ENCODE measurements around the gene PRICKLE4. TPM values are rescaled to one million over a fixed set of nuclear protein-coding genes. Genes with fewer than 3 reads are reported as not detected.

The PRICKLE4 gene
- total and polyA plus RNA-seq, 2 of the 8 experiments (the other 6 are each of a cell fraction or from before 2014, with no cell fraction given) = 0.32 to 1.4 TPM

DNA sequence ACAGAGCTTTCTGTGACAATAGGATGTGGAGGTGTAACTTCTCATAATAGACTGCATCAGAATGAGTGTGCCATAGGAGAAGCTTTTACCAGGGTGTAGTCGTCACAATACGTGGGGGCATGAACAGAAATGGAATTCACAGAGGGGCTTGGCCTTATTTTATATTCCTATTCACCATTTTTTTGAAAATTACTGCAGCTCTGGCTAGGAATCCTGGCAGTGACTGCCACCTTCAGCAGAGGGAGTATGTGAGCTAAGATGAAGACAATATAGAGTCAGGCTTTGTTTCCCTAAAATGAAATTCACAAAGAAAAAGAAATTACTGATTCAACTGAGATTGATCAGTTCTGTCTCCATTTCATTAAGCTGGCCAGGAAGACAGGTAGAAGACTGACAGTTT, 20.8 kb downstream of the PRICKLE4 start:
- Histone ChIP-seq H2BK20ac (ENCODE audit: low read length) (no peak overlapping the region), H3K36me3 (ENCODE audit: control insufficient read depth in 2 of 4, insufficient read depth in 4 of 4, low read length in 3 of 4) (peaks cover 0 to 20% (median 9%) of the 10 kb centered on the region in 4 experiments; a peak in 5 of 8 replicates), H3K27me3 (replicated peaks in 1 of 4; ENCODE audit: control insufficient read depth in 3 of 4, extremely low read depth in 1 of 4, insufficient read depth in 3 of 4, low read length in 3 of 4) (no peaks in the 10 kb centered on the region), H2BK12ac (ENCODE audit: low read depth, low read length) (no peak overlapping the region), H3K56ac (replicated peaks; ENCODE audit: insufficient read length, low read depth, low read length) (no peak overlapping the region), H3K4me3 (ENCODE audit: extremely low read depth in 1 of 4, insufficient read depth in 2 of 4, low read depth in 3 of 4, low read length in 4 of 4) (no peak overlapping the region), H3K18ac (ENCODE audit: extremely low read depth, low read length) (no peak overlapping the region), H3K9ac (replicated peaks in 1 of 4; ENCODE audit: extremely low read depth in 1 of 4, low read depth in 3 of 4, low read length in 3 of 4) (no peak overlapping the region), H3K14ac (ENCODE audit: insufficient read length) (no peak overlapping the region), H2BK5ac (ENCODE audit: low read depth, low read length) (no peak overlapping the region), H3K27ac (ENCODE audit: low read depth, low read length) (no peak overlapping the region), H3K9me3 (ENCODE audit: insufficient read depth in 2 of 2, low read depth in 1 of 2, low read length in 1 of 2) (no peaks in the 10 kb centered on the region), H3K4ac (replicated peaks; ENCODE audit: insufficient read length, low read depth, low read length) (no peak overlapping the region), H4K20me1 (replicated peaks in 1 of 2; ENCODE audit: control insufficient read depth in 1 of 2, insufficient read depth in 2 of 2, low read length in 2 of 2) (peaks cover 2 to 4% of the 10 kb centered on the region in 2 experiments), H4K91ac (replicated peaks; ENCODE audit: insufficient read length, low read length) (no peak overlapping the region), H2AFZ (ENCODE audit: low read length) (no peak overlapping the region), H3K79me2 (ENCODE audit: control insufficient read depth in 1 of 2, insufficient read depth in 2 of 2, low read length in 2 of 2) (no peaks in the 10 kb centered on the region), H3K23ac (ENCODE audit: insufficient read length) (no peak overlapping the region), H2AK5ac (ENCODE audit: low read depth, low read length) (no peak overlapping the region), H3K23me2 (ENCODE audit: low read depth, low read length) (no peaks in the 10 kb centered on the region), H4K8ac (ENCODE audit: extremely low read depth, insufficient read depth, low read length) (no peak overlapping the region), H3K4me1 (replicated peaks in 1 of 4; ENCODE audit: control insufficient read depth in 3 of 4, insufficient read depth in 4 of 4, low read length in 3 of 4) (no peaks in the 10 kb centered on the region), H2BK15ac (ENCODE audit: low read length) (no peak overlapping the region), H3K4me2 (ENCODE audit: insufficient read depth in 1 of 2, low read depth in 2 of 2, low read length in 2 of 2) (no peak overlapping the region), H2BK120ac (replicated peaks; ENCODE audit: low read depth, low read length) (no peak overlapping the region), H3K79me1 (ENCODE audit: low read depth, low read length) (no peaks in the 10 kb centered on the region), H4K5ac (ENCODE audit: insufficient read length, low read depth, low read length) (no peak overlapping the region)
- 85% methylated on average over 2 of the region's 2 CpGs; no CpG with 5 or more reads in 1 of the 2 experiments for WGBS, 2 experiments (ENCODE audit: extremely low coverage in 1 of 2, insufficient coverage in 1 of 2, insufficient read length in 1 of 2, insufficient replicate concordance in 2 of 2, low coverage in 1 of 2, low lambda C conversion rate in 2 of 2, missing lambda C conversion rate in 1 of 2)
- ChIA-PET CTCF (ENCODE audit: partially characterized antibody) (interaction anchor here (0.5 to 3.4 kb wide), 23 partner anchors 9 to 413 kb away, joined by 3 to 36 read pairs (median 3); partner anchors contain the start of gene TOMM6), POLR2A (ENCODE audit: partially characterized antibody) (interaction anchor here (0.8 to 1.2 kb wide), 2 partner anchors 14 to 17 kb away, joined by 4 read pairs; partner anchors contain the start of gene TOMM6)
- FAIRE-seq (no peak), DNase-seq (ENCODE audit: low read depth in 1 of 2, low spot score in 2 of 2) (no peak)
- peak; percentile 47 to 57 for TF ChIP-seq RAD21 (IDR thresholded peaks at IDR 0.05 in 1 of 2, conservative IDR thresholded peaks at IDR 0.05 in 1 of 2; ENCODE audit: low read depth in 2 of 2, low read length in 2 of 2)
- TF ChIP-seq, protein P1, sequence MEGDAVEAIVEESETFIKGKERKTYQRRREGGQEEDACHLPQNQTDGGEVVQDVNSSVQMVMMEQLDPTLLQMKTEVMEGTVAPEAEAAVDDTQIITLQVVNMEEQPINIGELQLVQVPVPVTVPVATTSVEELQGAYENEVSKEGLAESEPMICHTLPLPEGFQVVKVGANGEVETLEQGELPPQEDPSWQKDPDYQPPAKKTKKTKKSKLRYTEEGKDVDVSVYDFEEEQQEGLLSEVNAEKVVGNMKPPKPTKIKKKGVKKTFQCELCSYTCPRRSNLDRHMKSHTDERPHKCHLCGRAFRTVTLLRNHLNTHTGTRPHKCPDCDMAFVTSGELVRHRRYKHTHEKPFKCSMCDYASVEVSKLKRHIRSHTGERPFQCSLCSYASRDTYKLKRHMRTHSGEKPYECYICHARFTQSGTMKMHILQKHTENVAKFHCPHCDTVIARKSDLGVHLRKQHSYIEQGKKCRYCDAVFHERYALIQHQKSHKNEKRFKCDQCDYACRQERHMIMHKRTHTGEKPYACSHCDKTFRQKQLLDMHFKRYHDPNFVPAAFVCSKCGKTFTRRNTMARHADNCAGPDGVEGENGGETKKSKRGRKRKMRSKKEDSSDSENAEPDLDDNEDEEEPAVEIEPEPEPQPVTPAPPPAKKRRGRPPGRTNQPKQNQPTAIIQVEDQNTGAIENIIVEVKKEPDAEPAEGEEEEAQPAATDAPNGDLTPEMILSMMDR (IDR thresholded peaks at IDR 0.05; ENCODE audit: control extremely low read depth in 1 of 3, insufficient read depth in 1 of 3, low read depth in 1 of 3, low read length in 3 of 3) = peak in 2 of 3 experiments; percentile 35 to 41; a peak in 2 of 4 replicates
- TF ChIP-seq CTBP2 (IDR thresholded peaks at IDR 0.05; ENCODE audit: borderline replicate concordance, insufficient read depth, insufficient read length, low read length) = no peak
